A549 (cell line): ENCODE results near the gene PCDH9.

Experiments used
- CHD2 ChIP-seq: fragments of 150-350 bp; IDR thresholded peaks from 2 replicates; pipeline ENCODE4 v1.6.1; 2014; ENCODE audit warnings: low read length; ENCODE audit not compliant: partially characterized antibody
- CTCF ChIP-seq: fragments of >200 bp; sonication (Bioruptor Twin); formaldehyde crosslinking; IDR thresholded peaks from 3 replicates; pipeline ENCODE4 v1.5.1; 2016
- HDAC2 ChIP-seq: fragments of 200-600 bp; sonication (generic); IDR thresholded peaks from 2 replicates; pipeline ENCODE4 v1.6.1; 2016
- JUNB ChIP-seq: fragments of >200 bp; sonication (Bioruptor Twin); formaldehyde crosslinking; IDR thresholded peaks from 2 replicates; pipeline ENCODE4 v1.6.1; 2016
- RAD21 ChIP-seq, 2 experiments: fragments of >200 bp in 1 of 2; sonication (Bioruptor Twin) in 1 of 2; formaldehyde crosslinking in 1 of 2; IDR thresholded peaks in 1 of 2; conservative IDR thresholded peaks in 1 of 2; 2 replicates in 1 of 2; 3 replicates in 1 of 2; pipeline ENCODE4 v1.6.1; 2012 to 2018; ENCODE audit warnings: inconsistent platforms in 1 of 2
- REST ChIP-seq: fragments of 200-600 bp; sonication (generic); IDR thresholded peaks from 2 replicates; pipeline ENCODE4 v1.6.1; 2016; ENCODE audit warnings: antibody characterized with exemption, mild to moderate bottlenecking, moderate library complexity
- ZNF302 ChIP-seq: fragments of 250-450 bp; sonication (Bioruptor Pico); IDR thresholded peaks from 2 replicates; pipeline ENCODE4 v1.9.0; 2021; ENCODE audit warnings: inconsistent platforms, mild to moderate bottlenecking, moderate library complexity

GRCh38 chr13:66933994-66934393, 296.1 kb downstream of the PCDH9 start:
- TF ChIP-seq HDAC2 (no peak), CTCF (no peak), ZNF302 (CRISPR knock-in tag) (no peak), RAD21 (conservative IDR thresholded peaks at IDR 0.05 in 1 of 2, IDR thresholded peaks at IDR 0.05 in 1 of 2) (peak; percentile 17 to 19; a peak in 2 of 5 replicates), CHD2 (no peak), JUNB (peak; percentile 81), REST (no peak)
